Measurements from ENCODE around the gene MEF2D. TPM values are rescaled to one million over a fixed set of nuclear protein-coding genes. Genes with fewer than 3 reads are reported as not detected.

Gene MEF2D
- total and polyA plus RNA-seq, 3 experiments from 2014 or later, result 19.2 to 35.4 (median 32.9) TPM

GRCh38 chr1:156532374-156532773 lies 31.8 kb upstream of the MEF2D start:
- POLR2A ChIA-PET, result interaction anchor here (0.7 kb wide), 1 partner anchor 32 kb away, joined by 5 read pairs; no protein-coding TSS in a partner anchor
- Histone ChIP-seq H3K27ac (ENCODE audit: low read depth, low read length) (no peak overlapping the region), H3K36me3 (ENCODE audit: insufficient read depth, low read length) (no peaks in the 10 kb centered on the region), H3K27me3 (ENCODE audit: insufficient read depth, low read length, poor library complexity, severe bottlenecking) (no peaks in the 10 kb centered on the region), H3K4me3 (ENCODE audit: low read length) (no peak overlapping the region), H3K9me3 (ENCODE audit: low read length) (no peaks in the 10 kb centered on the region), H3K4me1 (ENCODE audit: insufficient read depth, low read length) (peaks cover 10% of the 10 kb centered on the region)
- CTCF ChIA-PET, result interaction anchor here (0.8 to 1.8 kb wide), 5 partner anchors 31 to 173 kb away, joined by 3 to 7 read pairs (median 3); partner anchors contain the start of gene MEF2D
- DNase-seq, result no peak
- Mint-ChIP-seq H3K4me1 (peaks cover 9 to 16% (median 9%) of the 10 kb centered on the region in 3 donors), H3K27me3 (no peaks in the 10 kb centered on the region), H3K36me3 (no peaks in the 10 kb centered on the region), H3K4me3 (no peak overlapping the region), H3K27ac (peak overlapping the region in 1 of 8 donors; percentile 3), H3K9me3 (no peaks in the 10 kb centered on the region)

- Mint-ChIP-seq H3K36me3 (no peaks in the 10 kb centered on the region), H3K27ac (no peak overlapping the region), H3K4me3 (no peak overlapping the region), H3K27me3 (no peaks in the 10 kb centered on the region), H3K9me3 (no peaks in the 10 kb centered on the region), H3K4me1 (peaks cover 19 to 32% (median 20%) of the 10 kb centered on the region in 3 donors)
- no peak for DNase-seq
- CTCF ChIA-PET, result interaction anchor here (0.9 to 1.8 kb wide), 2 partner anchors 13 to 28 kb away, joined by 3 to 5 read pairs; no protein-coding TSS in a partner anchor
- Histone ChIP-seq H3K36me3 (ENCODE audit: insufficient read depth, low read length) (no peaks in the 10 kb centered on the region), H3K4me3 (ENCODE audit: low read length) (no peak overlapping the region), H3K9me3 (ENCODE audit: low read length) (no peaks in the 10 kb centered on the region), H3K27ac (ENCODE audit: low read depth, low read length) (no peak overlapping the region), H3K4me1 (ENCODE audit: insufficient read depth, low read length) (peaks cover 17% of the 10 kb centered on the region), H3K27me3 (ENCODE audit: insufficient read depth, low read length, poor library complexity, severe bottlenecking) (no peaks in the 10 kb centered on the region)
- POLR2A ChIA-PET, result no interaction called here
Measured at GRCh38 chr1:156530006-156530405, 29.4 kb upstream of the MEF2D start.

- Mint-ChIP-seq H3K27me3 (no peaks in the 10 kb centered on the region), H3K4me3 (no peak overlapping the region), H3K9me3 (no peaks in the 10 kb centered on the region), H3K4me1 (peaks cover 29 to 43% (median 30%) of the 10 kb centered on the region in 3 donors), H3K27ac (peak overlapping the region in 2 of 8 donors; percentile 42 to 63), H3K36me3 (no peaks in the 10 kb centered on the region)
- H3K4me1 ChIP-seq (ENCODE audit: insufficient read depth, low read length), result peaks cover 28% of the 10 kb centered on the region
- POLR2A ChIA-PET, result interaction anchor here (0.6 to 1.5 kb wide), 3 partner anchors 11 to 28 kb away, joined by 3 to 6 read pairs (median 4); no protein-coding TSS in a partner anchor
- no peaks in the 10 kb centered on the region for H3K36me3 ChIP-seq (ENCODE audit: insufficient read depth, low read length)
- H3K4me3 ChIP-seq (ENCODE audit: low read length), result no peak overlapping the region
- CTCF ChIA-PET, result interaction anchor here (1.0 to 2.1 kb wide), 4 partner anchors 27 to 96 kb away, joined by 3 to 6 read pairs (median 4); no protein-coding TSS in a partner anchor
- H3K27me3 ChIP-seq (ENCODE audit: insufficient read depth, low read length, poor library complexity, severe bottlenecking), result no peaks in the 10 kb centered on the region
- H3K9me3 ChIP-seq (ENCODE audit: low read length), result no peaks in the 10 kb centered on the region
- no peak overlapping the region for H3K27ac ChIP-seq (ENCODE audit: low read depth, low read length)
- no peak for DNase-seq
Measured at GRCh38 chr1:156528875-156529425, 28.4 kb upstream of the MEF2D start.

- no peak overlapping the region for H3K4me3 ChIP-seq (ENCODE audit: low read length)
- H3K27me3 Mint-ChIP-seq, result no peaks in the 10 kb centered on the region
- H3K36me3 Mint-ChIP-seq, result no peaks in the 10 kb centered on the region
- no peaks in the 10 kb centered on the region for H3K9me3 ChIP-seq (ENCODE audit: low read length)
- no peak overlapping the region for H3K27ac ChIP-seq (ENCODE audit: low read depth, low read length)
- ChIA-PET POLR2A (interaction anchor here (0.8 to 1.5 kb wide), 2 partner anchors 23 to 64 kb away, joined by 3 to 6 read pairs; partner anchors contain the start of gene NAXE), CTCF (interaction anchor here (0.6 to 2.1 kb wide), 5 partner anchors 27 to 96 kb away, joined by 3 to 6 read pairs (median 4); no protein-coding TSS in a partner anchor)
- H3K4me1 Mint-ChIP-seq, result peaks cover 32 to 45% (median 33%) of the 10 kb centered on the region in 3 donors
- H3K27ac Mint-ChIP-seq, result peak overlapping the region in 5 of 8 donors; percentile 6 to 96 (median 49)
- no peaks in the 10 kb centered on the region for H3K27me3 ChIP-seq (ENCODE audit: insufficient read depth, low read length, poor library complexity, severe bottlenecking)
- peaks cover 31% of the 10 kb centered on the region for H3K4me1 ChIP-seq (ENCODE audit: insufficient read depth, low read length)
- H3K36me3 ChIP-seq (ENCODE audit: insufficient read depth, low read length), result no peaks in the 10 kb centered on the region
- peak in 1 of 5 donors; percentile 25 for DNase-seq
- no peaks in the 10 kb centered on the region for H3K9me3 Mint-ChIP-seq
- H3K4me3 Mint-ChIP-seq, result peak overlapping the region in 2 of 7 donors; percentile 3 to 72
Measured at GRCh38 chr1:156528231-156528630, 27.7 kb upstream of the MEF2D start.

GRCh38 chr1:156527584-156527983 lies 27.0 kb upstream of the MEF2D start:
- POLR2A ChIA-PET, result interaction anchor here (0.6 to 1.5 kb wide), 3 partner anchors 23 to 149 kb away, joined by 3 to 6 read pairs (median 3); partner anchors contain the start of gene NAXE
- Mint-ChIP-seq H3K36me3 (no peaks in the 10 kb centered on the region), H3K9me3 (no peaks in the 10 kb centered on the region), H3K27ac (peak overlapping the region in 1 of 8 donors; percentile 82), H3K4me1 (peaks cover 32 to 45% (median 33%) of the 10 kb centered on the region in 3 donors), H3K4me3 (no peak overlapping the region), H3K27me3 (peaks cover 0 to 1% of the 10 kb centered on the region in 2 donors)
- no peaks in the 10 kb centered on the region for H3K36me3 ChIP-seq (ENCODE audit: insufficient read depth, low read length)
- no peaks in the 10 kb centered on the region for H3K27me3 ChIP-seq (ENCODE audit: insufficient read depth, low read length, poor library complexity, severe bottlenecking)
- H3K4me3 ChIP-seq (ENCODE audit: low read length), result no peak overlapping the region
- DNase-seq, result no peak
- H3K9me3 ChIP-seq (ENCODE audit: low read length), result no peaks in the 10 kb centered on the region
- H3K4me1 ChIP-seq (ENCODE audit: insufficient read depth, low read length), result peaks cover 31% of the 10 kb centered on the region
- CTCF ChIA-PET, result interaction anchor here (0.6 to 2.1 kb wide), 3 partner anchors 26 to 81 kb away, joined by 3 to 6 read pairs (median 5); no protein-coding TSS in a partner anchor
- H3K27ac ChIP-seq (ENCODE audit: low read depth, low read length), result no peak overlapping the region

- no peak overlapping the region for H3K27ac ChIP-seq (ENCODE audit: low read depth, low read length)
Measured at GRCh38 chr1:156525856-156526489, 25.4 kb upstream of the MEF2D start.

GRCh38 chr1:156525071-156525501 lies 24.5 kb upstream of the MEF2D start:
- Mint-ChIP-seq H3K27me3 (peaks cover 0 to 1% of the 10 kb centered on the region in 2 donors), H3K9me3 (no peaks in the 10 kb centered on the region), H3K4me3 (peak overlapping the region in 6 of 7 donors; percentile 2 to 86 (median 62)), H3K36me3 (no peaks in the 10 kb centered on the region), H3K27ac (peak overlapping the region in 6 of 8 donors; percentile 55 to 93 (median 73)), H3K4me1 (peaks cover 32 to 45% (median 33%) of the 10 kb centered on the region in 3 donors)
- no peaks in the 10 kb centered on the region for H3K27me3 ChIP-seq (ENCODE audit: insufficient read depth, low read length, poor library complexity, severe bottlenecking)
- no peaks in the 10 kb centered on the region for H3K36me3 ChIP-seq (ENCODE audit: insufficient read depth, low read length)
- H3K4me3 ChIP-seq (ENCODE audit: low read length), result no peak overlapping the region
- no peaks in the 10 kb centered on the region for H3K9me3 ChIP-seq (ENCODE audit: low read length)
- ChIA-PET CTCF (interaction anchor here (0.8 to 2.8 kb wide), 9 partner anchors 8 to 139 kb away, joined by 3 to 16 read pairs (median 6); partner anchors contain the start of gene MEF2D), POLR2A (interaction anchor here (0.6 to 2.0 kb wide), 6 partner anchors 10 to 56 kb away, joined by 3 to 12 read pairs (median 4); no protein-coding TSS in a partner anchor)
- no peak for DNase-seq
- no peak overlapping the region for H3K27ac ChIP-seq (ENCODE audit: low read depth, low read length)
- H3K4me1 ChIP-seq (ENCODE audit: insufficient read depth, low read length), result peaks cover 31% of the 10 kb centered on the region

More at GRCh38 chr1:156525856-156526489, 25.4 kb upstream of the MEF2D start:
- POLR2A ChIA-PET, result interaction anchor here (1.1 to 2.0 kb wide), 3 partner anchors 24 to 55 kb away, joined by 3 to 9 read pairs (median 4); no protein-coding TSS in a partner anchor
- Histone ChIP-seq H3K27me3 (ENCODE audit: insufficient read depth, low read length, poor library complexity, severe bottlenecking) (no peaks in the 10 kb centered on the region), H3K36me3 (ENCODE audit: insufficient read depth, low read length) (no peaks in the 10 kb centered on the region), H3K4me3 (ENCODE audit: low read length) (no peak overlapping the region), H3K4me1 (ENCODE audit: insufficient read depth, low read length) (peaks cover 31% of the 10 kb centered on the region), H3K9me3 (ENCODE audit: low read length) (no peaks in the 10 kb centered on the region)
- peak overlapping the region in 2 of 8 donors; percentile 40 to 93 for H3K27ac Mint-ChIP-seq
- H3K4me1 Mint-ChIP-seq, result peaks cover 32 to 45% (median 33%) of the 10 kb centered on the region in 3 donors
- H3K36me3 Mint-ChIP-seq, result no peaks in the 10 kb centered on the region
- peaks cover 0 to 1% of the 10 kb centered on the region in 2 donors for H3K27me3 Mint-ChIP-seq
- H3K4me3 Mint-ChIP-seq, result no peak overlapping the region
- no peaks in the 10 kb centered on the region for H3K9me3 Mint-ChIP-seq
- DNase-seq, result no peak
- CTCF ChIA-PET, result interaction anchor here (1.4 to 2.8 kb wide), 7 partner anchors 9 to 80 kb away, joined by 3 to 16 read pairs (median 9); partner anchors contain the start of gene MEF2D

Data from CD8-positive, alpha-beta memory T cell (primary cell).